Ishikawa (cell line): ENCODE results near the gene CLRN1.

Experiments
- CEBPB ChIP-seq: IDR thresholded peaks from 2 replicates; pipeline ENCODE4 v1.6.1; 2012
- EGR1 ChIP-seq: IDR thresholded peaks from 2 replicates; pipeline ENCODE4 v1.6.1; 2012
- TAF1 ChIP-seq: IDR thresholded peaks from 2 replicates; pipeline ENCODE4 v1.6.1; 2012; ENCODE audit warnings: low read depth, mild to moderate bottlenecking

- no peak for TF ChIP-seq CEBPB
- TF ChIP-seq TAF1: no peak
- no peak for TF ChIP-seq EGR1
Observed at GRCh38 chr3:150902988-150903387, 69.5 kb downstream of the CLRN1 start.
